ENCODE data around the gene ZFHX3.

ZFHX3 gene

DNA sequence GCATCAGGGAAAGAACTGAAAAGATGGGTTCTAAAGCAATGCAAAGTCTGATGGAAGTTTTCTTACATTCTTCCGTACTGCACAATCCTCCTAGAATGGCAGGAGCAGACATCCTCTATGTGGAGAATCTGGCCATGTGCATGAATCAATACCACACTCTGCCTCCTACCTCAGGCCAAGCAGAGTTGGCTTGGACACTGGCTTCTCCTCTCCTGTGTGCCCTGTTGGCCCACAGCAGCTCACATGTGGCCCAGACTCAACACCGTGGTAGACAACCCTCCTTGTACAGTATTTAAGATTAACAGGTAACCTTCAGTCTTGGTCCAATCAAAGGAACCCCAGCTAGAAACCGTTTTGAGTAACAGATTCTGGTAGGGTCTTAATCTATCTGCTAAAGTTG is 101.9 kb downstream of the ZFHX3 start:
- DNase-seq, result no peak

DNA sequence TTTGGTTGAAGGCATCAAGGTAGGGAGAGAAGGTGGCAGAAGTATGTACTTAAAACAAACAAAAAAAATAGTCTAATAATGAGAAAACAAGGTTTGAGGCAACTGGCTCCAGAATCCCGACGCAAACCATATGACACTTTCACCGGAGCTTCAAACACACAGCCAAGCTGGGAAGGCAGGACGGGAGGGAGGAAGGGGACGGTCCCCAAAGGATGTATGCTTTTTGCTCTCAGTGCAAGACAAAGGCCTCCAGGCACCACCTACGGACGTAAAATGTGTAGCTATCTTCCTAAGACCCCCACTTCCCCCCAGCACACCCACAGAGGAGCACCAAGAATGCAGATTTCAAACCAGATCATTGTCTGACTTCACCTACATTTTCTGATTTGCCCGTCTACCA is 102.3 kb downstream of the ZFHX3 start:
- no peak for DNase-seq

DNA sequence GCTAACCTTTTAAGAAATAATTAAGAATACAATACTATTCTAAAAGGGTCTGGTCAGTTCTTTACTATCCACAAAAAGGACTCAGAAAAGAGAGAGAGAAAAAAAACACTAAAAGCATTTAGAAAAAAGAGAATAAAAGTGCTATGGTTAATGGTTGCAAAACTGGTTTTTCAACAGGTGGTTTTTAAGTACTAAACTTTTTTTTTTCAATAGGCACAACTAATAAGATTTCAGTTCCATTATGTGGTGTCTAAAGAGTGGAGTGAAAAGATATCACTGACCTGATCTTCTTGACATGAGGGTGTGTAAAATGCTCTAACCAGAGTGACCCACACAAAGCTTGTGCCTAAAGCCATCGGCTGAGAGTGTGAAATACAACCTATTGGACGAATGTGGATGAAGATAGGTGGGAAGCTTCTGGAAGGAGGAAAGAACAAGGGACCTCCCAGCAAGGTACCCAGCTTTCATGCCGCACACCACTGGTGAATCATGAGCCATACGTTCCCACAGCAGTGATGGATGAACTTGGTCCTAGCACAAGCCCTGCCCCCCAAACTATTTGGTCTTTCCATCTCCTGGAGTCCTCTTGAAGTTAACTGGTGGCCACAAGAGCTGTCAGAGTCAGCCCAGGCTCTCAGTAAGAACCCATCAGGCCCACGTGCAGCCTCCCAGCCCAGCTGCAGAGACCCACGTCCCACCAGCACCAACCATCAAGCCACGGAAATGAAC is 103.0 kb downstream of the ZFHX3 start:
- DNase-seq, result no peak

DNA sequence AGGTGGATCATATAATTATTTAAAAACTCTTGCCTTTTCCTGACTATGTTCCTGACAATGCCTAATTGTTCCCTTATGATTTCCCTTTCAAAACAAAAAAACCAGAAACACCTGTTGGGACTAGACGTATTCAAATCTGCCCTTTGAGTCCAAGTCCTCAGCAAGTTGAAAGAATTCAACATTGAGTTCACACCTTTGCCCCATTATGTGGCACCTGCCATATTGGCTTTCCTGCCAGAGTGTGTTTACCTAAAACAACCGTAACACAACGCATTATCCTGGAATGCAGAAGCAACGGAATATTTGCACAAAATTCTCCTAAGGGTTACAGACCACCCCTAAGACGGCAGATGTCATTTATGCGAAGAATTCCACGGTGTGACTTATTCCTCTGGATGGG is 105.9 kb downstream of the ZFHX3 start:
- no peak for DNase-seq

DNA sequence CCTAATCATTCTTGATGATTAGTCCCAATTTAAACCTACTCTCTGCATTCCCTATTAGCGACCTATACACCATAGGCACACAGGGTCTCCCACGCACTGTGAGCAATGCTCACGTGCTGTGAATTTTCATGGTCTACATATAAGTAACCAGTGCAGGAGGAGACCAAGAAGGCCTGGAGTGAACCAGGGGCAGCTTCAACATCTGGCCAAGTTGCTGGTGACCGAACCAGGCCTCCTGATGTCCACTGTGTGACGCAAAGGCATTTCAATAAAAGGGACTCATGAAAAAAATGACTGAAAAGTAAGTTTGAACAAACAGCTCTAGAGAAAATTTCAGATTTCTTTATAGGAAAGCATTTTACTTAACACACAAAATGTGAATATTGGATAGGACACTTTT is 107.0 kb downstream of the ZFHX3 start:
- DNase-seq, result no peak

DNA sequence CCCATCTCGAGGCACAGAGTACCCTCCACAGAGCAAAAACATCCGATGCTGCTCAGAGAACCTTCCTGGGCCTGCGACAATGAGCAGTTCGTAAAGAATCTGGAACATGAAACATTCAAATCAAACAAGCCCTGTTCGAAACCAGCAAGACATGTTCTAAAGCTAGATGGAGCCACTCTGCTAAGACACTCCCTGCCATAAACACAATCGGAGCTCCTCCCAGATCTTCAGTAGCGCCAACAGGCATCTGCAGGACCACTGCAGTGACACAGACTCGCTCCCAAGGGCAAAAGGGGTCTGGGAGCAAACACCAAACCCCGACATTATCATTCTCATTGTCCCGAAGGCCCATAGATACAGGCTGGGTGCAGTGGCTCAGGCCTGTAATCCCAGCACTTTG is 108.7 kb downstream of the ZFHX3 start:
- DNase-seq, result no peak

DNA sequence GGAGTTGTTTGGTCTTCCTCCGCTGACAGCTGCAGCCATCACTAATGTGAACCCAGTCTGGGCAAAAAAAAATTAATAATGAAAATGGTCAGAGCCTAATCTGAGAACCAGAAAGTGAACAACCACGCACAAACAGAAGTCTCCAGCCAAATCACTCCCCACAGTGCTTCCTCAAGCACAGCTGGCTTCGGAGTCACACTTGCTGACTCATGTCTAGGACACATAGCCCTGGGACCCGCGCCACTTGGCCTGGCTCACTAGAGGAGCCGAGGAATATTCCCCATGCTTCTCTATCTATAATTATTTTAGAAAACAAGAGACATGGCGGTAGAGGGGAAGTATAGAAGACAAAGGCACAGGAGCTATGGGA is 109.1 kb downstream of the ZFHX3 start:
- no peak for DNase-seq

DNA sequence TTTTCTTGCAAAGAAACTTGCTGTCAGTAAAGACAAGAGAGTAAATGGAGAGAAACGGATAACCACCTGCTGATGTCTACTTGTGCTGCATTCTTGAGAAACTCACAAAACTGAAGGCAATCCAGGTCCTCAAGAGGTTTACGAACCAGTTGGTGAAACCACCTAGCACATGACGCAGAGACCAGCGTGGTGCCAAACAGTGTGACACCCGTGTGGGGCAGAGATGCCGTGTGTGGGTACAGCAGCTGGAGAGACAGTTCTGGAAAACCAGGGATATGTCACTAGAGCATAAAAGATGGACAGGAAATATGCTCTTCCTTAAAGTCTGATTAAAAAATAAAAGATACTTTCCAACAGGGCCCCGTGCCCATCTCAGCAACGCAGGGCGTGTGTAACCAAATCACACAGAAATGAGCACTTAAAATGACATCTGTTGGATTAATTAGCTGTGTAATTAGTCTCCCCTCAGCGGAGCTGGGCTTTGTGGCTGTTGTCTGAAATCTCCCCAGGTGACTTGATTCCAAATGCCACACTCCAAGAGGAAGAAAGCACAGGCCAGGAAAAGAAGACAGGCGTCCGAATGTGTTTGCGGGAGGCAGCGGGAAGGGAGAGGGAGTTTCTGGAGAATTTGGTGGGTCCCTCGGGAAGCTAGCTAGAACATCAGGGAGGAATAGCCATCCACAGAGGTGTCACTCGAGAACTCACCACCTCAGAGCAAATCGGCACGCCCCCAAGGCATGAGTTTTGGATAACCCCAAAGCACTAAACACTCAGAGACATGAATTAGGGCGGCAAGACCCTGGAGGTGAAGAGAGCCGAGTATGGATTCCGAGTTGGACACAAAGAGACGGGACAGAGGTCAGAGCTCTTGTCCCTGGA is 109.8 kb downstream of the ZFHX3 start:
- DNase-seq, result no peak

DNA sequence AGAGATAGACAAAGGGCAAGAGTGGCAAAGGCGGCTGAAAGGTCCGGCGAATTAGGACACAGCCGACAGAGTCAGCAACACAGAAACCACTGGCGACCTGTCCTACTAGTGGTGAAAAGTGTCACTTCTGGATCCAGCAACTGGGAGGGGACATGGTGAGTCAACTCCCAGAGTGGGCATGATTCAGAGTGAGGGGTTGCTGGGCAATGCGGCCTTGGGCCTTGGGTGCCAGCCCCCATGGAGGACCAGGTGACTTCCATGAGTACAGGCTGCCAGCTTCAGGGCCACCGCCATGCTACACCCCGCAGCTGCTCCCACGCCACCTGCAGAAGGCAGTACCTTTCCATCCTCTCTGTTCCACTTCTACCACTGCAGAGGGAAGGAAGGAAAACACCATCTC is 110.6 kb downstream of the ZFHX3 start:
- DNase-seq, result no peak

DNA sequence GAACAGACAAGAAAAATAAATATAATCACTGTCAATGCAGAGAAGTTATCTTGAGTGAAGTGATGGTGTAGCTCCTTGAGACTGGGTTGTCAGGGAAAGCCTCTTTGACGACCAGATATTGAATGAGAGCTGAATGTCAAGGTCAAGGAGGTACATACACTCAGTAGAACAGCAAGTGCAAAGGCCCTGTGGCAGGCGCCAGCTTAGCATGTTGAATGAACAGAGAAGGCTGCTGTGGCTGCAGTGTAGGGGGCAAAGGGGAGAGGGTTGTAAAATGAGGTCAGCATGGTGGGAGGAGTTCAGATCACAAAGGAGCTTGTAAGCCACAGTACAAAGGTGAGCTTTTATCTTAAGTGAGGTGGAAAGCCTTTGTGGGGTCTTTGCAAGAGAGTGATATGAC is 111.5 kb downstream of the ZFHX3 start:
- DNase-seq, result no peak

DNA sequence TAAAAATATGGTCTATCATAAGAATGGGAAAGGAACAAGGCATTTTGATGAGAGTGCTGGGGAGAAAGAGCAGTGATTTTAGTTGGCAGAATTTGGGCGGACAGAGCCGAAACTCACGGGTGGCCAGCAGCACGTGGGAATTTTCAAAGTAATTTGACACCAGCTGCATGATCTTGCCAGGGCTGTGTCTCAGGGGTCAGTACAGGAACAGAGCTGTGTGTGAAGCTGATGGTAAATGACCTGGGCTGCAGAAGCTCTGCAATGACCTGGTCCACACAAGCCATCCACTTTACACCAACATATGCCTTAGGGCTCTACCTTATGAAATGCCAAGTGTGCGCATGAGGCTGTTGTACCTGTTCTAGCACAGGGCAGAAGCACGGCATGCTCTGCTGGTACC is 112.0 kb downstream of the ZFHX3 start:
- DNase-seq, result no peak

DNA sequence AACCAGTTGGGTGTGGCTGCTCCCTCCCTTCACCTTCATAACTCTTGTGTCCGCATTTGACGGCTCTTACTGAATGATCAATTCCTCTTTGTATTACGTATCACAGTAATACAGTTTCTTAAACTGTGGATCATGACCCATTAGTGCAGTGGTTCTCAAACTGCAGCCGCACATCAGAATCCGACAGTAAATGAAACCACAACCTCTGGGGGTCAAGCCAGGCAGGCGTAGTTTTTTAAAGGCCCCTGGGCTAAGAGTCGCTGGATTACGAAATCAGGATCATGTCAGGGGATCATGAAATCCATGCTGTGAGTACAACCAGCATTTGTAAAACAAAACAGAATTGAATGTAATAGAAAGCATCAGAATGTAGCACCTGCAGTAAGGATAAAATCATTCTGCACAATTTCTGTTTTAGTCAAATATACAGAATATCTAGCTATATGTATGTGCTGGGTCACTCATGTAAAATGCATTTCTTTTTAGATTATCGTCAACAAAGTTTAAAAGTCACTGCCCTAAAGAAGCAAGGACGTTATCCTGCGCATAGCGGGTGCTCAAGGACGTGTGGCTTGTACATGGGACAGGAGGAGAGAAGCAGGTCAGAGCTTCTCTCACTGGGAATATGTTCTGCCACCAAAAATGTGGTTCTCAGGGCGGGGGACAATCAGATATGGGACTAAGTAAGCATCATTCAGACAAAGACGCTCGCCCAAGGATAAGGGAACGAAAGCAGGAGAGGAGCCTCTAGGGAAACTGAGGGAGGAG is 113.1 kb downstream of the ZFHX3 start:
- DNase-seq, result no peak

DNA sequence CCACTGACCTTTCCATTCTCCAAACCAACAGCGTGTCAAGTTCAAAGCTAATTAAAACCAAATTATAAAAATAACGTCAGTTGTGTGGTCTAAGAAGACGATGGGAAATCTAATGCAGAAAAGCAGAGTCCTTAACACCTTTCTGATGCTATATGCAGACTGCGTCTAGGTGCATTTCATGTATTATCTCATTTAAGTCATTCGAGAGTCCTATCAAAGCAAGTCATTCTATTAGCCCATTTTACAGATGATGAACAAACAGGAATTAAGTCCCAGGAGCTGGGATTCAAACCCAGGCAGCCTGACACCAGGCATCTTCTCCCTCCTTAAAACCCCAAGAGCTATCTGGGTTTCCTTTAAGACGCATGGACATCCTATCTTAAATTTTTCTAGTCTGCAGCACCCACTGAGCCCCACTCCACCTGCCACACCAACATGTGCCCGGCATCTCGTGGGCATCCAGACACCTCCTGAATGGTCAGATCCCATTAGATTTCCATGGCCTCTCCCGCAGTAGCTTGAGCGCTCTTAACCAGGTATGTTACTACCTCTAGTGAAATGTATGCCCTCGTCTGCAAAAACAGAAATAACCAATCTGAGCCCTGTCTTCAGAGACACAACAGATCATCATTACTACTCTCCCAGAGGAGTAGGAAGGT is 115.1 kb downstream of the ZFHX3 start:
- DNase-seq, result no peak

DNA sequence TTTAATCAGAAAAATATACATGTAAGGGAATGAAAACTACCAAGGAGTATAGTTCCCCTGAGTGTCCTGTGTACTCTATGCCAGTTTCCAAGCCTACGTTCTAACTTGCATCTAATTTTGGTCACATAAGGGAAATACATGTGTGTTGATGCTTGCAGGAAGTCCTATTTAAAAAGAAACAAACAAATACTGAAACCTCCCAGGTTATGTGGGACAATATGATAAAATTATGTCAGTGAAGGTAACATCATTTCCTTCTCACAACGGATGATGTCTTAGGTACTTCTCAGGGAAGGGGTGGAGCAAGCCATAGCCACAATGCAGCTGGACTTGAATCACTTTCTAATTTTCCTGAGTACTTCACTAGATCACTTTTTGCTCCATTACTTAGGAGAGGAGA is 115.9 kb downstream of the ZFHX3 start:
- DNase-seq, result no peak

DNA sequence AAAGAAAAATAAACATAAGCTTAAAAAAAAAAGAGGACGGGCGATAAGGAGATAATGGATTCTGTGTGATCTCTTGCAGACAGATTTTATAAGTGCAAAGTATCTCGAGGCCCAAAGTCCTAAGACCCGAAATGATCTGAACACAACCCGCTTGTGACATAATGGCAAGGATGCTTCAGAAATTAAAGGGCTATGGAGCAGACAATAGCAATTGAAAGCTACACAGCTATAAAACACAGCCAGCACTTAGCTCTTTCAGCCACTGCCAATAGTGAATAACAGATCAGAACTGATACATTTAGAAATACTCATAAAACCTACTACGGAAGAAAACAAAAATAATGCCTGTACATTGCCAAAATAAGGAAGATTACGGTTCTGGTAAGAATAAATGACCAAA is 117.5 kb downstream of the ZFHX3 start:
- no peak for DNase-seq

DNA sequence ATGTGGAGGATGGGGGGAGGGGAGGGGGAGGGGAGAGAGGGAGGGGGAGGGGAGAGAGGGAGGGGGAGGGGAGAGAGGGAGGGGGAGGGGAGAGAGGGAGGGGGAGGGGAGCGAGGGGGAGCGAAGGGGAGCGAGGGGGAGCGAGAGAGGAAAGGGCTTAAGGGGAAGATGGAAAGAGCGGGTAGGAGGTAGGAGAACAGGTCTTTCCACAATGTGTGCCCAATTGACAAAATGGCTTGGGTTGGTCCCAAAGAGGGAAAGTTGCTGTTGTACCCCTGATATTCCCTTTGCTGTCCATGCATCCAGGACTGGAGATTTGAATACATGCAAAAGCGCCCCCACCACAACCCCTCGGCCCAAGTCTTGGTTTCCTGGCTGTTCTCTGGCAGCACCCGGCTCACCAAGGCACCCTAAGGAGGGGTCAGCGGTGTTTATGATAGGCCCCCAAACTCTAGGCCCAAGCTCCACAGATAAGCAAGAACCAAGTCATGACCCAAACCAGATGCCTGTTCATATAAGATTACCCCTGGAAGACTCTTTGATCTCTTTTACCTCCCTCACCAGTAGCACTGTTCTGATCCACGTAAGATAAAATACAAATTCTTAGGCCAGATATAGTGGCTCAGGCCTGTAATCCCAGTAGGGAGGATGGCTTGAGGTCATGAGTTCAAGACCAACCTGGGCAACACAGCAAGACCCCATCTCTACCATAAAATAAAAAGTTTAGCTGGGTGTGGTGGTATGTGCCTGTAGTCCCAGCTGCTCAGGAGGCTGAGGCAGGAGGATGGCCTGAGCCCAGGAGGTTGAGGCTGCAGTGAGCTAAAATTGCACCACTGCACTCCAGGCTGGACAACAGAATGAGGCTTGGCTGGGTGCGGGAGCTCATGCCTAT is 119.6 kb downstream of the ZFHX3 start:
- no peak for DNase-seq

DNA sequence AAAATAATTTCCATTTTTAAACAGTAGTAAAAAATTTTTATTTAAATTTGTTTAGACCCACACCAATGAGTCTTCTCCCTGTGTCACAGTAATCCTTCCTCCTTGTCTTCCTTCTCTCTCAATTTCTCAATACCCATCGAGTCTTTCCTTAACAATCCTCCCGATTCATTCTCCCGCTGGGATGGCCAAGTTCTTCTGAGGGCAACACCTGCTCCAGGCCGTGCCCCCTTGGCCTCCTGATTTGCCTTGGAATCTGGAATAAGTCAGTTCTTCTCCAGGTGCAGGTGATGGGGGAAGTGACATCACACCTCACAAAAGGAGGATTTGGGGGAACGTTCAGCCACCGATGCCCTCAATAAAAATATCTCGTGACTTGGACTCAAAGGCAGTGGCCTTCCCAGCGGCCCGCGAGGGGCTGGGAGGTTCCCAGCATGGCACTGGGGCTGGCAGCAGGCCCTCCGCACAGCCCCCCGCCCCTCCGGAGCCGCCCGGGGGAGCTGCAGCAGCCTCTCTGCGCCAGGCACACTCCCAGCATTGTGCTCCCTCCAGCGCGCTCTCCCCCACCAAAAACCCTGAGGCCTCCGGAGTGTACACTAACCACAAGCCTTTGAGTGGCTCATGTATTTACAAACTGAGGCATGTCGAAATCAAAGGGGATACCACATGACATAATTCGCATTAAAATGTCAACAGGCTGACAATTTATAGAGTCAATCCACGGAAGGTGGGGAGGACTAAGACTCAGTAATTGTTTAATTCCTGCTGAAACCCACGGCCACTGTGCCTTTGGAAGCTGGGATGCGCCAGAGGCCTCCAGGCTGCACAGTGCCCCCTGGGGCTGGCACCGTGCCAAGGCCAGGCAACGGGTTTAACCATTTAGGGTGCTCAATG is 120.5 kb downstream of the ZFHX3 start:
- no peak for DNase-seq

DNA sequence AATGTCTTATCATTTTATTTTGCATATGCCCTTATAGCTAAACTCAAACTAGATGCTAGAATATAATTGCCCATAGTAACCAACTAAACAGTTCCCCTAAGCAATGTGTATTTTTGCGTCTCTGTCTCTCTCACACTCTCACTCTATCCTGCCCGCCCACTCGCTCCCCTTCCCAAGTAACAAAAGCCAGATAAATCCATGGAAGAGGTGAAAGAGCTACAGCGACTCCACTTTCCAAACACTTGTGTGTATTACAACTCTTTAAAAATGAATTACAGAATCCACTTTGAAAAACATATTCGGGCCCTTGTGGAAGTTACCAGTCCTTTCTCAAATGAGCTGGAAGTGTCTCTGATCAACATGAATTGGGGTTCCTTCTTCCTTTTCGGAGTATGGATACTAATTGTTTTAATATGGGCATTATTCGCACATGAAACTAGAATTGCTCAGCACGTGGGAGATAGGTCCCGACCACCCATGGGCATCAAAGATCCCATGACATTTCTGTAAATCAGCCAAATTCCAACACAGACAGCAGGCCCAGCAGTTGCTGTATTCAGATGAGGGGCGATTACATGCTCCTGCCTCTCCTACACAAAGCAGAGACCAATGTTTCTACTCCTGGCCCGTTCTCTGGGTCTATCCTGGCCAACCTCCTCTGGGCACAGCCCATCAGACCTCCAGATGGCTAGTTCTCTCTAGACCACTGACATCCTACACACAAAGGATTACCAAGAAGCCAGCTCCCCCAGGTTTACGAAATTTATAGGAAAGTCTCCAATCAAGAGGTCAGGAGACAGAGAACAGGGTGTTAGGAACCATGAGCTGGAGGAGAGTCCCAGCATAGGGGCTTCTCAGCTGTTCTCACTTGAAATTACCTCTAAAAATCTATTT is 121.5 kb downstream of the ZFHX3 start:
- no peak for DNase-seq

DNA sequence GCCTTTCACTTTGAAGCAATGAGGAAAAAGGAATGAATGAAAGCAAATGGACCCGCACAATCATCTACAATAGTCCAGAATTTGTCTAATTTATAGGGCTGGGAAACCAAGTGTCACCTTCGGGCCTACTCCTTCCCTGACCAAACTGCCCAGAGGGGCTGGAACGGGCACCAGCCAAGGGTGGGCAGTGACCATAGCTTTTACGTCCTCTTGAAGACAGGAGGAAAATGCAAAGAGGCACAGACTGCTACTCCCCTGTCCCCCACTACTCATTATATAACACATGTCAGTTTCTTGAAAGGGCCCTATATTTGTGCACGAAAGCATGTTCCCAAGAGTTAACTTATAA is 122.3 kb downstream of the ZFHX3 start:
- DNase-seq, result no peak

All from amniotic stem cell (primary cell).